K562 (cell line): ENCODE measurements around the gene SLC17A9. TPM values are rescaled to one million over a fixed set of nuclear protein-coding genes. Genes with fewer than 3 reads are reported as not detected.

ENCODE experiments used
- ATAC-seq: fragments of 200-7000 bp; cut with Tn5 transposase; 3 replicates; pipeline ENCODE4 v1.9.1; 2020; ENCODE audit warnings: moderate library complexity
- BruUV-seq: library from RNA; stranded (reverse); fragments of 400-500 nt; replicated peaks from 2 replicates; lab custom pipeline; 2021; lab: Mats Ljungman, UMichigan
- CTCF ChIA-PET: fragments of 300-600 bp; formaldehyde crosslinking; extraction: SDS; loops from one replicate; lab custom pipeline; 2021; ENCODE audit warnings: low intra/inter-chr PET ratio; lab: Yijun Ruan, JAX
- POLR2A ChIA-PET: fragments of 300-600, 350-650 bp; sonication (Branson Sonifier 250); formaldehyde crosslinking; extraction: SDS; loops from one replicate; lab custom pipeline; 2021; ENCODE audit warnings: antibody characterized with exemption, inconsistent platforms; lab: Yijun Ruan, JAX
- DNase-seq, 4 experiments: peaks; one replicate each; pipeline versions ENCODE4 v3.0.0 to v3.0.0-alpha.2; 2011 to 2018; ENCODE audit warnings: low spot score in 3 of 4, mixed read lengths in 3 of 4; ENCODE audit errors: extremely low read depth in 1 of 4
- FAIRE-seq: peaks from 2 replicates; lab custom pipeline; 2011; peaks lifted over from hg19 to GRCh38; lab: Jason Lieb, UNC
- H2AFZ ChIP-seq: 2 replicates; pipeline ENCODE4 v1.6.0; 2011; ENCODE audit warnings: low read depth, low read length, control low read depth, inconsistent platforms
- H3K27ac ChIP-seq: fragments of 200-600 bp; 3 replicates; pipeline ENCODE4 v1.8.0; 2011; ENCODE audit warnings: low read depth, mild to moderate bottlenecking, control low read depth, inconsistent platforms, low read length, moderate library complexity, mixed read lengths; ENCODE audit errors: extremely low read depth
- H3K27me3 ChIP-seq, 2 experiments: fragments of 300-600 bp in 1 of 2; 2 replicates in 1 of 2; 3 replicates in 1 of 2; pipeline versions ENCODE4 v1.6.0 to v1.8.0; 2011; ENCODE audit warnings: inconsistent platforms in 2 of 2, low read length in 2 of 2, mild to moderate bottlenecking in 1 of 2, mixed read lengths in 1 of 2, moderate library complexity in 1 of 2; ENCODE audit not compliant: control insufficient read depth in 2 of 2, insufficient read depth in 2 of 2
- H3K36me3 ChIP-seq: fragments of 300-600 bp; 3 replicates; pipeline ENCODE4 v1.8.0; 2011; ENCODE audit warnings: mild to moderate bottlenecking, low read length, inconsistent platforms; ENCODE audit not compliant: control insufficient read depth, insufficient read depth
- H3K4me1 ChIP-seq, 2 experiments: fragments of 200-600 bp in 1 of 2; replicated peaks in 1 of 2; 2 replicates in 1 of 2; 3 replicates in 1 of 2; pipeline versions ENCODE4 v1.5.1 to v1.8.0; 2011; ENCODE audit warnings: inconsistent platforms in 2 of 2, low read length in 2 of 2, mild to moderate bottlenecking in 1 of 2, mixed read lengths in 1 of 2, moderate library complexity in 1 of 2; ENCODE audit not compliant: control insufficient read depth in 2 of 2, insufficient read depth in 2 of 2
- H3K4me2 ChIP-seq: 2 replicates; pipeline ENCODE4 v1.6.1; 2011; ENCODE audit warnings: low read length, control low read depth, inconsistent platforms, mixed read lengths; ENCODE audit not compliant: insufficient read depth
- H3K4me3 ChIP-seq: fragments of 200-600 bp; sonication (generic), shearing (Covaris generic); 2 replicates; pipeline ENCODE4 v1.5.1; 2016; ENCODE audit warnings: control low read depth, inconsistent platforms
- H3K79me2 ChIP-seq: fragments of 200-600 bp; 3 replicates; pipeline ENCODE4 v1.8.0; 2011; ENCODE audit warnings: low read length, inconsistent platforms; ENCODE audit not compliant: control insufficient read depth, insufficient read depth
- H3K9ac ChIP-seq, 2 experiments: 2 replicates each; pipeline versions ENCODE4 v1.6.0 to v1.6.1; 2011; ENCODE audit warnings: low read depth in 2 of 2, low read length in 2 of 2, control low read depth in 1 of 2, inconsistent platforms in 1 of 2, mild to moderate bottlenecking in 1 of 2, mixed read lengths in 1 of 2; ENCODE audit not compliant: insufficient read depth in 1 of 2
- H3K9me1 ChIP-seq: one replicate; pipeline ENCODE4 v1.6.0; 2011; ENCODE audit warnings: inconsistent platforms, mild to moderate bottlenecking, low read length, moderate library complexity; ENCODE audit not compliant: control insufficient read depth, insufficient read depth
- H3K9me3 ChIP-seq: replicated peaks from 2 replicates; pipeline ENCODE4 v1.5.1; 2011; ENCODE audit warnings: low read depth, low read length, inconsistent platforms; ENCODE audit not compliant: control insufficient read depth, insufficient read depth
- H4K20me1 ChIP-seq: replicated peaks from 2 replicates; pipeline ENCODE4 v1.6.1; 2011; ENCODE audit warnings: low read length, inconsistent platforms, mixed read lengths; ENCODE audit not compliant: control insufficient read depth, insufficient read depth
- AFF1 ChIP-seq, 2 experiments: fragments of 450-650 bp; IDR thresholded peaks; 2 replicates each; pipeline ENCODE4 v1.6.1; 2018; ENCODE audit warnings: mild to moderate bottlenecking in 2 of 2, low read depth in 1 of 2; ENCODE audit not compliant: partially characterized antibody in 2 of 2
- E2F1 ChIP-seq: sonication (generic); formaldehyde crosslinking; IDR thresholded peaks from 2 replicates; pipeline ENCODE4 v1.8.1; 2023; ENCODE audit warnings: mild to moderate bottlenecking, missing genetic modification reagents, moderate library complexity
- FOXP4 ChIP-seq: sonication (generic); formaldehyde crosslinking; IDR thresholded peaks from 2 replicates; pipeline ENCODE4 v1.8.0; 2022; ENCODE audit warnings: mild to moderate bottlenecking, missing genetic modification reagents, borderline replicate concordance
- KDM5B ChIP-seq: fragments of 200-600 bp; sonication (generic); IDR thresholded peaks from 2 replicates; pipeline ENCODE4 v1.6.1; 2012; ENCODE audit warnings: low read depth, mild to moderate bottlenecking, moderate library complexity, low read length, control low read depth, inconsistent platforms; ENCODE audit not compliant: insufficient replicate concordance
- POLR3G ChIP-seq: IDR thresholded peaks from 2 replicates; pipeline ENCODE4 v1.6.1; 2011; ENCODE audit not compliant: insufficient read length, insufficient replicate concordance; ENCODE audit errors: extremely low read depth
- SMARCE1 ChIP-seq: fragments of 450-650 bp; IDR thresholded peaks from 2 replicates; pipeline ENCODE4 v1.7.1; 2016; ENCODE audit warnings: mild to moderate bottlenecking
- ZKSCAN1 ChIP-seq: fragments of 150-350 bp; IDR thresholded peaks from 2 replicates; pipeline ENCODE4 v1.6.1; 2016; ENCODE audit warnings: low read depth, low read length
- ZNF217 ChIP-seq: sonication (generic); formaldehyde crosslinking; IDR thresholded peaks from 2 replicates; pipeline ENCODE4 v1.8.0; 2022; ENCODE audit warnings: mild to moderate bottlenecking, missing genetic modification reagents
- ZNF561 ChIP-seq: fragments of 450-650 bp; formaldehyde crosslinking; conservative IDR thresholded peaks from 2 replicates; pipeline ENCODE4 v1.4.0; 2020; ENCODE audit warnings: mild to moderate bottlenecking, moderate library complexity
- ZNF75A ChIP-seq: fragments of 450-650 bp; formaldehyde crosslinking; IDR thresholded peaks from 2 replicates; pipeline ENCODE4 v1.4.0; 2020; ENCODE audit warnings: mild to moderate bottlenecking
- WGBS: fragments of 100-300 bp; shearing (Covaris generic); methylation state at CpG from one replicate; pipeline ENCODE4 v1.1.6; 2016; ENCODE audit warnings: low coverage, mixed read lengths; ENCODE audit not compliant: insufficient coverage; ENCODE audit errors: missing lambda C conversion rate; 5-methylcytosine and 5-hydroxymethylcytosine counted together
- in situ Hi-C: fragments of 300-500 bp; cut with MboI; formaldehyde crosslinking; loops from 4 replicates; pipeline ENCODE4 v1.15.0; 2018; ENCODE audit warnings: inconsistent platforms, mixed read lengths
- intact Hi-C: fragments of 100-400 bp; cut with micrococcal nuclease; formaldehyde crosslinking; loops from 2 replicates; pipeline ENCODE4 v1.14.2; 2022
- polyA plus RNA-seq, 8 experiments: library from polyadenylated mRNA; depleted of rRNA in 4 of 8; stranded (reverse) in 5 of 8; unstranded in 3 of 8; fragments of >200 nt; fragmentation: Nextera tagmentation in 2 of 8; fragmentation: Illumina TruSeq in 1 of 8; extraction: Ambion mirVana in 2 of 8; extraction: Trizol in 1 of 8; gene quantifications; 2 replicates each; pipeline versions ENCODE4 v1.2.1 to v1.2.3, GENCODE V29; 2011 to 2014; ENCODE audit warnings: inconsistent platforms in 1 of 8, missing spikeins in 1 of 8
- total RNA-seq, 7 experiments: library from RNA; depleted of rRNA in 6 of 7; stranded (reverse); fragments of >200 nt in 6 of 7; fragmentation: Illumina TruSeq in 2 of 7; extraction: Trizol in 2 of 7; gene quantifications; 2 replicates each; pipeline versions ENCODE4 v1.2.1 to v1.2.3, GENCODE V29; 2011 to 2021; ENCODE audit warnings: low replicate concordance in 1 of 7

SLC17A9 gene
- total and polyA plus RNA-seq, 9 of the 15 experiments (the other 6 are each of a cell fraction or from before 2014, with no cell fraction given) = 0.04 to 0.31 TPM; not detected in 7

GRCh38 chr20:62937268-62938104, 15.0 kb upstream of the SLC17A9 start:
- ATAC-seq = peak; percentile 91
- BruUV-seq = no TSS peak
- peaks cover 32 to 56% of the 10 kb centered on the region in 2 experiments; a peak in 4 of 5 replicates for H3K4me1 ChIP-seq
- peak overlapping the region; percentile 97 for H3K4me3 ChIP-seq
- peak; percentile 87 for FAIRE-seq
- peaks cover 65% of the 10 kb centered on the region for H3K36me3 ChIP-seq
- peak; percentile 92 to 97 (median 93) for DNase-seq
- peaks cover 30% of the 10 kb centered on the region for H4K20me1 ChIP-seq
- no peaks in the 10 kb centered on the region for H3K27me3 ChIP-seq
- in situ Hi-C loops = no loop called here
- peak overlapping the region; percentile 97 for H3K27ac ChIP-seq
- CTCF ChIA-PET = no interaction called here
- H3K9ac ChIP-seq = peak overlapping the region; percentile 97 to 99
- peaks cover 7% of the 10 kb centered on the region for H3K9me1 ChIP-seq
- under 1% methylated on average over 71 of the region's 92 CpGs for WGBS
- peaks cover 94% of the 10 kb centered on the region for H3K79me2 ChIP-seq
- POLR2A ChIA-PET = interaction anchor here (1.0 to 5.3 kb wide), 11 partner anchors 9 to 115 kb away, joined by 3 to 64 read pairs (median 6); partner anchors contain the start of gene DIDO1
- H3K9me3 ChIP-seq = no peaks in the 10 kb centered on the region
- H2AFZ ChIP-seq = peak overlapping the region; percentile 90
- intact Hi-C loops = loop anchor here (1.0 kb wide), 1 partner anchor 11 kb away; the partner anchor contains the start of gene DIDO1
- H3K4me2 ChIP-seq = peak overlapping the region; percentile 99
- no peak for TF ChIP-seq SMARCE1
- no peak; the same call in 1 of the 2 replicates for TF ChIP-seq E2F1 (CRISPR knock-in tag)
- no peak for TF ChIP-seq ZNF75A
- no peak for TF ChIP-seq ZNF217
- no peak for TF ChIP-seq POLR3G
- TF ChIP-seq ZNF561 (CRISPR knock-in tag) = no peak
- peak; percentile 69; the same call in 1 of the 2 replicates for TF ChIP-seq ZKSCAN1
- no peak for TF ChIP-seq FOXP4
- TF ChIP-seq AFF1 (IDR thresholded peaks at IDR 0.05; ENCODE audit: low read depth in 1 of 2, partially characterized antibody in 2 of 2) = peak; percentile 33 to 49
- TF ChIP-seq KDM5B = peak; percentile 95
